Smooth muscle cell (in vitro differentiated cells): ENCODE measurements around the gene SPIN4. TPM values are rescaled to one million over a fixed set of nuclear protein-coding genes. Genes with fewer than 3 reads are reported as not detected.

Experiments
- DNase-seq: peaks from one replicate; lab custom pipeline; 2025; ENCODE audit not compliant: unreplicated experiment; lab: John Stamatoyannopoulos, UW
- H2AFZ ChIP-seq: fragments of 200-600 bp; sonication (generic); 2 replicates; pipeline ENCODE4 v1.6.0; 2016; ENCODE audit warnings: antibody characterized with exemption, low read depth, mild to moderate bottlenecking
- H3F3A ChIP-seq: fragments of 200-600 bp; sonication (generic); 2 replicates; pipeline ENCODE4 v1.6.0; 2017; ENCODE audit warnings: antibody characterized with exemption, low read depth
- H3K27ac ChIP-seq: fragments of 200-600 bp; sonication (generic); 2 replicates; pipeline ENCODE4 v1.5.1; 2016; ENCODE audit warnings: low read depth, mild to moderate bottlenecking
- H3K27me3 ChIP-seq: fragments of 200-600 bp; sonication (generic); 2 replicates; pipeline ENCODE4 v1.6.1; 2016; ENCODE audit warnings: low read depth, mild to moderate bottlenecking
- H3K36me3 ChIP-seq: fragments of 200-600 bp; sonication (generic); 2 replicates; pipeline ENCODE4 v1.5.1; 2016; ENCODE audit warnings: low read depth
- H3K4me1 ChIP-seq: fragments of 200-600 bp; sonication (generic); 2 replicates; pipeline ENCODE4 v1.5.1; 2016; ENCODE audit warnings: low read depth
- H3K4me2 ChIP-seq: fragments of 200-600 bp; sonication (generic); 2 replicates; pipeline ENCODE4 v1.6.0; 2016; ENCODE audit warnings: mild to moderate bottlenecking
- H3K4me3 ChIP-seq: fragments of 200-600 bp; sonication (generic); 2 replicates; pipeline ENCODE4 v1.5.1; 2016; ENCODE audit warnings: mild to moderate bottlenecking
- H3K79me2 ChIP-seq: fragments of 200-600 bp; sonication (generic); 2 replicates; pipeline ENCODE4 v1.6.0; 2016; ENCODE audit warnings: low read depth, mild to moderate bottlenecking
- H3K9ac ChIP-seq: fragments of 200-600 bp; sonication (generic); 2 replicates; pipeline ENCODE4 v1.6.0; 2016; ENCODE audit warnings: low read depth
- H3K9me3 ChIP-seq: fragments of 200-600 bp; sonication (generic); replicated peaks from 2 replicates; pipeline ENCODE4 v1.5.1; 2016; ENCODE audit warnings: low read depth
- H4K20me1 ChIP-seq: fragments of 200-600 bp; sonication (generic); 2 replicates; pipeline ENCODE4 v1.6.0; 2016; ENCODE audit warnings: low read depth
- WGBS: methylation state at CpG from one replicate; pipeline ENCODE4 v1.1.7; 2016; ENCODE audit warnings: low lambda C conversion rate; 5-methylcytosine and 5-hydroxymethylcytosine counted together
- polyA plus RNA-seq: library from polyadenylated mRNA; unstranded; fragments of >200 nt; fragmentation: Nextera tagmentation; extraction: Ambion mirVana; gene quantifications from 2 replicates; pipeline ENCODE4 v1.2.1, GENCODE V29; 2016
- total RNA-seq: library from RNA; depleted of rRNA; stranded (reverse); fragments of >200 nt; gene quantifications from 2 replicates; pipeline ENCODE4 v1.2.3, GENCODE V29; 2014
- TF ChIP-seq, protein P1 (sequence below): fragments of 200-600 bp; sonication (generic); IDR thresholded peaks from 2 replicates; pipeline ENCODE4 v1.5.1; 2017; ENCODE audit warnings: borderline replicate concordance, mild to moderate bottlenecking, antibody characterized with exemption; ENCODE audit not compliant: insufficient read depth, poor library complexity, severe bottlenecking

Gene SPIN4
- total and polyA plus RNA-seq, 2 experiments from 2014 or later, result 6.0 to 6.8 TPM

DNA sequence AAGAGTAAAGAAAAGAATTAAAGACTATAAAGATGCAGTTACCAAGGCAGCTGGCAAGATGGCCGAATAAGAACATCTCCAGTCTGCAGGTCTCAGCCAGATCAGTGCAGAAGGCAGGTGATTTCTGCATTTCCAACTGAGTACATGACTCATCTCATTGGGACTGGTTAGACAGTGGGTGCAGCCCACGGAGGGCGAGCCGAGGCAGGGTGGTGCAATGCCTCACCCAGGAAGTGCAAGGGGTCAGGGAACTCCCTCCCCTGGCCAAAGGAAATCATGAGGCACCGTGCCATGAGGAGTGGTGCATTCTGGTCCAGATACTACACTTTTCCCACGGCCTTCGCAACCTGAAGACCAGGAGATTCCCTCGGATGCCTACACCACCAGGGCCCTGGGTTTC, 20.5 kb downstream of the SPIN4 start:
- Histone ChIP-seq H2AFZ (no peak overlapping the region), H3K9ac (no peak overlapping the region), H3K36me3 (no peaks in the 10 kb centered on the region), H3F3A (no peaks in the 10 kb centered on the region), H3K79me2 (no peaks in the 10 kb centered on the region), H3K4me3 (no peak overlapping the region), H3K4me1 (no peaks in the 10 kb centered on the region), H3K27me3 (no peaks in the 10 kb centered on the region), H4K20me1 (no peaks in the 10 kb centered on the region), H3K4me2 (no peak overlapping the region), H3K9me3 (peaks cover 3% of the 10 kb centered on the region), H3K27ac (no peak overlapping the region)
- TF ChIP-seq, protein P1, sequence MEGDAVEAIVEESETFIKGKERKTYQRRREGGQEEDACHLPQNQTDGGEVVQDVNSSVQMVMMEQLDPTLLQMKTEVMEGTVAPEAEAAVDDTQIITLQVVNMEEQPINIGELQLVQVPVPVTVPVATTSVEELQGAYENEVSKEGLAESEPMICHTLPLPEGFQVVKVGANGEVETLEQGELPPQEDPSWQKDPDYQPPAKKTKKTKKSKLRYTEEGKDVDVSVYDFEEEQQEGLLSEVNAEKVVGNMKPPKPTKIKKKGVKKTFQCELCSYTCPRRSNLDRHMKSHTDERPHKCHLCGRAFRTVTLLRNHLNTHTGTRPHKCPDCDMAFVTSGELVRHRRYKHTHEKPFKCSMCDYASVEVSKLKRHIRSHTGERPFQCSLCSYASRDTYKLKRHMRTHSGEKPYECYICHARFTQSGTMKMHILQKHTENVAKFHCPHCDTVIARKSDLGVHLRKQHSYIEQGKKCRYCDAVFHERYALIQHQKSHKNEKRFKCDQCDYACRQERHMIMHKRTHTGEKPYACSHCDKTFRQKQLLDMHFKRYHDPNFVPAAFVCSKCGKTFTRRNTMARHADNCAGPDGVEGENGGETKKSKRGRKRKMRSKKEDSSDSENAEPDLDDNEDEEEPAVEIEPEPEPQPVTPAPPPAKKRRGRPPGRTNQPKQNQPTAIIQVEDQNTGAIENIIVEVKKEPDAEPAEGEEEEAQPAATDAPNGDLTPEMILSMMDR, result no peak
- no peak for DNase-seq
- 84% methylated on average over 8 of the region's 8 CpGs for whole genome bisulfite sequencing

DNA sequence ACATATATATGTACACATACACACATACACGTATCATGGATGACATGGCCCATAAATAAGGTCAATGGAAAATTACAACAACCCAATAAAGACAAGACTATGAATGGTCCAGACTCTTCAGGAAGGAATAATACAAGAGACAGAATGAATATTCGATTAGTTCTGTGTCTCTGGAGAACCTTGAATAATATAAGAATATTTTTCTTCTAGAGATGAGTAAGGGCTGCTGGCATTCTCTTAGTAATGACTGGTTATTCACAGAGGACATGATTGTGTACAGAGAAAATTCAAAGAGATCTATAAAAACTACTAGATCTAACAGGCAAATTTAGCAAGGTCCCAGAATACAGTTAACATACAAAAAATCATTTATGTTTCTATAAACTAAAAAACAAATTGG, 23.3 kb downstream of the SPIN4 start:
- H3K36me3 ChIP-seq, result no peaks in the 10 kb centered on the region
- DNase-seq, result no peak
- TF ChIP-seq, protein P1, result no peak
- H4K20me1 ChIP-seq, result no peaks in the 10 kb centered on the region
- no peak overlapping the region for H3K27ac ChIP-seq
- H3K4me3 ChIP-seq, result no peak overlapping the region
- no peaks in the 10 kb centered on the region for H3K4me1 ChIP-seq
- H3F3A ChIP-seq, result no peaks in the 10 kb centered on the region
- no peak overlapping the region for H3K9ac ChIP-seq
- no peak overlapping the region for H3K4me2 ChIP-seq
- WGBS, result 76% methylated on average over 2 of the region's 2 CpGs
- H3K9me3 ChIP-seq, result no peaks in the 10 kb centered on the region
- H3K27me3 ChIP-seq, result no peaks in the 10 kb centered on the region
- no peaks in the 10 kb centered on the region for H3K79me2 ChIP-seq
- no peak overlapping the region for H2AFZ ChIP-seq

DNA sequence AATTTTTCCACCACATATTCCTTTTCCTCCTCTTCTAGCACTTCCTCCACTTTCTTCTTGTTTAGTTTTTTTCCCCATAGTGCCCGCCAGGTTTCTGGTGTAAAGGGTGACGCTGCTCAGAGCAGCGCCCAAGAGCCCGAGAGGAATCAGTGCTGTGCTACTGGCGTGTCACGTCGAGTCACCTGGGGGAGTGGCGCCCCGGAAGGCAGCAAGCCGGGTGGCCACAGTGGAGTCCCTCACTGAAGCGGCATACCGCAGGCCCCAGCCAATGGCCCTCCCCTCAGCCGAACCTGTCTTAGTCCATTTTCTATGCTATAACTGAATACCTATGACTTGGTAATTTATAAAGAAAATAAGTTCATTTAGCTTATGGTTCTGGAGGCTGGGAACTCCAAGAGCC, 51.5 kb downstream of the SPIN4 start:
- H3K36me3 ChIP-seq, result no peaks in the 10 kb centered on the region
- no peaks in the 10 kb centered on the region for H3K4me1 ChIP-seq
- no peak overlapping the region for H3K4me3 ChIP-seq
- DNase-seq, result no peak
- TF ChIP-seq, protein P1, result no peak
- H3F3A ChIP-seq, result no peaks in the 10 kb centered on the region
- no peaks in the 10 kb centered on the region for H4K20me1 ChIP-seq
- H3K9me3 ChIP-seq, result no peaks in the 10 kb centered on the region
- no peak overlapping the region for H2AFZ ChIP-seq
- H3K79me2 ChIP-seq, result no peaks in the 10 kb centered on the region
- H3K4me2 ChIP-seq, result no peak overlapping the region
- H3K27me3 ChIP-seq, result no peaks in the 10 kb centered on the region
- H3K9ac ChIP-seq, result no peak overlapping the region
- 96% methylated on average over 13 of the region's 13 CpGs for WGBS
- H3K27ac ChIP-seq, result no peak overlapping the region
